GM23338 (cell line): ENCODE data around the gene THRB. TPM values are rescaled to one million over a fixed set of nuclear protein-coding genes. Genes with fewer than 3 reads are reported as not detected.

ENCODE experiments used
- ATAC-seq: fragments of 200-7000 bp; cut with Tn5 transposase; 3 replicates; pipeline ENCODE4 v1.9.1; 2020
- DNase-seq: peaks from one replicate; pipeline ENCODE4 v3.0.0-alpha.2; 2015; ENCODE audit warnings: low spot score
- H2AFZ ChIP-seq: fragments of 200-600 bp; sonication (generic); 2 replicates; pipeline ENCODE4 v1.8.0; 2016; ENCODE audit warnings: antibody characterized with exemption, mild to moderate bottlenecking, moderate library complexity
- H3F3A ChIP-seq: fragments of 200-600 bp; sonication (generic); replicated peaks from 2 replicates; pipeline ENCODE4 v1.8.0; 2017; ENCODE audit warnings: antibody characterized with exemption, mixed run types, low read depth
- H3K27ac ChIP-seq: fragments of 200-600 bp; sonication (generic); 2 replicates; pipeline ENCODE4 v1.6.1; 2016; ENCODE audit warnings: low read depth
- H3K27me3 ChIP-seq: fragments of 200-600 bp; sonication (generic); 2 replicates; pipeline ENCODE4 v1.8.0; 2016; ENCODE audit warnings: mild to moderate bottlenecking, mixed run types, moderate library complexity; ENCODE audit not compliant: insufficient read depth
- H3K36me3 ChIP-seq: fragments of 200-600 bp; sonication (generic); 2 replicates; pipeline ENCODE4 v1.8.0; 2016; ENCODE audit warnings: mild to moderate bottlenecking; ENCODE audit not compliant: insufficient read depth
- H3K4me1 ChIP-seq: fragments of 200-600 bp; sonication (generic); 2 replicates; pipeline ENCODE4 v1.8.0; 2016; ENCODE audit warnings: mild to moderate bottlenecking, moderate library complexity; ENCODE audit not compliant: insufficient read depth
- H3K4me2 ChIP-seq: fragments of 200-600 bp; sonication (generic); 2 replicates; pipeline ENCODE4 v1.7.1; 2017; ENCODE audit warnings: mixed run types
- H3K4me3 ChIP-seq: fragments of 200-600 bp; sonication (generic); 2 replicates; pipeline ENCODE4 v1.6.1; 2016; ENCODE audit warnings: mixed run types
- H3K79me2 ChIP-seq: fragments of 200-600 bp; sonication (generic); replicated peaks from 2 replicates; pipeline ENCODE4 v1.8.0; 2017; ENCODE audit warnings: mild to moderate bottlenecking; ENCODE audit not compliant: insufficient read depth
- H3K9me2 ChIP-seq: fragments of 200-600 bp; sonication (generic); 2 replicates; pipeline ENCODE4 v1.8.0; 2017; ENCODE audit not compliant: insufficient read depth
- H4K20me1 ChIP-seq: fragments of 200-600 bp; sonication (generic); replicated peaks from 2 replicates; pipeline ENCODE4 v1.8.0; 2017; ENCODE audit warnings: mild to moderate bottlenecking; ENCODE audit not compliant: insufficient read depth
- H3K27ac Mint-ChIP-seq: 2 replicates; pipeline ENCODE4 v1.8.0; 2020; ENCODE audit warnings: inconsistent platforms, mild to moderate bottlenecking, moderate library complexity, mixed read lengths
- H3K27me3 Mint-ChIP-seq: 3 replicates; pipeline ENCODE4 v1.8.0; 2022; ENCODE audit warnings: low read depth, mild to moderate bottlenecking, moderate library complexity, mixed read lengths, inconsistent platforms; ENCODE audit not compliant: insufficient read depth, poor library complexity
- H3K36me3 Mint-ChIP-seq: 3 replicates; pipeline ENCODE4 v1.8.0; 2021; ENCODE audit warnings: low read depth, mild to moderate bottlenecking, inconsistent platforms, moderate library complexity, mixed read lengths
- H3K4me1 Mint-ChIP-seq: 3 replicates; pipeline ENCODE4 v1.8.0; 2020; ENCODE audit warnings: mild to moderate bottlenecking, inconsistent platforms, mixed read lengths
- H3K4me3 Mint-ChIP-seq: 3 replicates; pipeline ENCODE4 v1.8.0; 2021; ENCODE audit warnings: moderate library complexity, mild to moderate bottlenecking, inconsistent platforms, mixed read lengths
- H3K9me3 Mint-ChIP-seq: 3 replicates; pipeline ENCODE4 v1.8.0; 2020; ENCODE audit warnings: moderate library complexity, mild to moderate bottlenecking, inconsistent platforms, mixed read lengths
- CTCF ChIP-seq, 2 experiments: fragments of 200-600 bp in 1 of 2; sonication (generic) in 1 of 2; conservative IDR thresholded peaks; 2 replicates each; pipeline versions ENCODE4 v1.5.1 to v1.6.1; 2016 to 2017; ENCODE audit warnings: antibody characterized with exemption in 2 of 2, low read depth in 2 of 2, mild to moderate bottlenecking in 2 of 2, moderate library complexity in 1 of 2
- ETS1 ChIP-seq: IDR thresholded peaks from 2 replicates; pipeline ENCODE4 v1.6.1; 2016; ENCODE audit warnings: antibody characterized with exemption
- EZH2 ChIP-seq: fragments of 200-600 bp; sonication (generic); IDR thresholded peaks from one replicate; pipeline ENCODE4 v1.8.0; 2017; ENCODE audit warnings: antibody characterized with exemption, mild to moderate bottlenecking, low read depth; ENCODE audit not compliant: unreplicated experiment
- EZH2phosphoT487 ChIP-seq: fragments of 200-600 bp; sonication (generic); IDR thresholded peaks from one replicate; pipeline ENCODE4 v1.8.1; 2018; ENCODE audit warnings: antibody characterized with exemption; ENCODE audit not compliant: unreplicated experiment
- JUNB ChIP-seq: IDR thresholded peaks from one replicate; pipeline ENCODE4 v1.6.1; 2016; ENCODE audit warnings: antibody characterized with exemption; ENCODE audit not compliant: unreplicated experiment
- NANOG ChIP-seq: IDR thresholded peaks from 2 replicates; pipeline ENCODE4 v1.6.1; 2016; ENCODE audit warnings: antibody characterized with exemption, borderline replicate concordance
- POLR2AphosphoS5 ChIP-seq: IDR thresholded peaks from 2 replicates; pipeline ENCODE4 v1.6.1; 2016; ENCODE audit warnings: antibody characterized with exemption, low read depth
- REST ChIP-seq: IDR thresholded peaks from one replicate; pipeline ENCODE4 v1.6.1; 2018; ENCODE audit warnings: antibody characterized with exemption; ENCODE audit not compliant: unreplicated experiment
- STAT1 ChIP-seq: IDR thresholded peaks from one replicate; pipeline ENCODE4 v1.6.1; 2016; ENCODE audit warnings: antibody characterized with exemption; ENCODE audit not compliant: unreplicated experiment
- ZNF114 ChIP-seq: fragments of 250-450 bp; sonication (Bioruptor Pico); IDR thresholded peaks from 2 replicates; pipeline ENCODE4 v1.5.0; 2020; ENCODE audit warnings: mild to moderate bottlenecking, moderate library complexity
- ZNF462 ChIP-seq: fragments of 250-450 bp; sonication (Bioruptor Pico); IDR thresholded peaks from 2 replicates; pipeline ENCODE4 v1.5.0; 2020; ENCODE audit warnings: mild to moderate bottlenecking, moderate library complexity
- polyA plus RNA-seq: library from polyadenylated mRNA; unstranded; fragments of >200 nt; fragmentation: Nextera tagmentation; extraction: Ambion mirVana; gene quantifications from 2 replicates; pipeline ENCODE4 v1.2.1, GENCODE V29; 2016
- total RNA-seq: library from RNA; depleted of rRNA; stranded (reverse); fragments of >200 nt; shearing (Covaris generic); gene quantifications from 2 replicates; pipeline ENCODE4 v1.2.3, GENCODE V29; 2014

The THRB gene
- total and polyA plus RNA-seq, 2 experiments from 2014 or later: 1.7 to 3.2 TPM

GRCh38 chr3:24538891-24539290 lies 44.2 kb upstream of the THRB start:
- Mint-ChIP-seq H3K27ac (no peak overlapping the region), H3K36me3 (no peaks in the 10 kb centered on the region), H3K4me1 (no peaks in the 10 kb centered on the region), H3K9me3 (no peaks in the 10 kb centered on the region), H3K27me3 (no peaks in the 10 kb centered on the region), H3K4me3 (no peak overlapping the region)
- Histone ChIP-seq H3K79me2 (no peaks in the 10 kb centered on the region), H3K4me2 (no peak overlapping the region), H3K27ac (no peak overlapping the region), H3K4me1 (no peaks in the 10 kb centered on the region), H3K36me3 (no peaks in the 10 kb centered on the region), H3F3A (no peaks in the 10 kb centered on the region), H4K20me1 (no peaks in the 10 kb centered on the region), H3K4me3 (no peak overlapping the region), H3K27me3 (no peaks in the 10 kb centered on the region), H3K9me2 (no peaks in the 10 kb centered on the region), H2AFZ (no peak overlapping the region)
- TF ChIP-seq ZNF462 (CRISPR knock-in tag) (no peak), POLR2AphosphoS5 (no peak), STAT1 (no peak), ZNF114 (no peak), REST (no peak), CTCF (conservative IDR thresholded peaks at IDR 0.05; ENCODE audit: low read depth in 2 of 2) (no peak), EZH2 (no peak), EZH2phosphoT487 (no peak), NANOG (no peak), ETS1 (no peak), JUNB (no peak)
- no peak for ATAC-seq
- DNase-seq: no peak
